ENCODE results near the gene PPIP5K2.

PPIP5K2 gene

GRCh38 chr5:103112910-103113309, 7.2 kb upstream of the PPIP5K2 start:
- 0 out of 2 replicates have a peak, but pooled peaks cover 2% of the 10 kb centered on the region for H3K36me3 ChIP-seq (ENCODE audit: insufficient read depth)
- H3K79me2 ChIP-seq (ENCODE audit: insufficient read depth, low read depth): peaks cover 4% of the 10 kb centered on the region; the same call in 1 of the 2 replicates
- no peak overlapping the region for H3K9ac ChIP-seq
- H3K27me3 ChIP-seq (ENCODE audit: insufficient read depth, low read depth): no peaks in the 10 kb centered on the region
- peaks cover 14% of the 10 kb centered on the region for H3K4me1 ChIP-seq (ENCODE audit: low read depth, poor library complexity, severe bottlenecking)
- no peak for TF ChIP-seq CTCF (conservative IDR thresholded peaks at IDR 0.05; ENCODE audit: low read depth, low read length)
- H3K4me2 ChIP-seq: no peak overlapping the region
- no peak overlapping the region for H3K27ac ChIP-seq
- H4K20me1 ChIP-seq (ENCODE audit: insufficient read depth): no peaks in the 10 kb centered on the region
- H2AFZ ChIP-seq (ENCODE audit: low read depth): no peak overlapping the region
- H3K4me3 ChIP-seq (IDR thresholded peaks at IDR 0.05; ENCODE audit: insufficient read depth, low read depth, low read length): no peak overlapping the region

GRCh38 chr5:103114440-103114839, 5.7 kb upstream of the PPIP5K2 start:
- H3K36me3 ChIP-seq (ENCODE audit: insufficient read depth): 0 out of 2 replicates have a peak, but pooled peaks cover 2% of the 10 kb centered on the region
- H3K79me2 ChIP-seq (ENCODE audit: insufficient read depth, low read depth): peaks cover 12% of the 10 kb centered on the region; the same call in 1 of the 2 replicates
- H3K27me3 ChIP-seq (ENCODE audit: insufficient read depth, low read depth): no peaks in the 10 kb centered on the region
- no peak overlapping the region for H3K4me2 ChIP-seq
- no peak overlapping the region for H3K27ac ChIP-seq
- H4K20me1 ChIP-seq (ENCODE audit: insufficient read depth): no peaks in the 10 kb centered on the region
- H3K4me1 ChIP-seq (ENCODE audit: low read depth, poor library complexity, severe bottlenecking): peaks cover 24% of the 10 kb centered on the region
- no peak overlapping the region for H3K4me3 ChIP-seq (IDR thresholded peaks at IDR 0.05; ENCODE audit: insufficient read depth, low read depth, low read length)
- no peak overlapping the region for H3K9ac ChIP-seq
- TF ChIP-seq CTCF (conservative IDR thresholded peaks at IDR 0.05; ENCODE audit: low read depth, low read length): no peak
- H2AFZ ChIP-seq (ENCODE audit: low read depth): no peak overlapping the region

GRCh38 chr5:103117471-103117991, 2.6 kb upstream of the PPIP5K2 start:
- no peak overlapping the region for H3K4me3 ChIP-seq (IDR thresholded peaks at IDR 0.05; ENCODE audit: insufficient read depth, low read depth, low read length)
- no peak for TF ChIP-seq CTCF (conservative IDR thresholded peaks at IDR 0.05; ENCODE audit: low read depth, low read length)
- peaks cover 35% of the 10 kb centered on the region for H3K79me2 ChIP-seq (ENCODE audit: insufficient read depth, low read depth)
- H3K4me1 ChIP-seq (ENCODE audit: low read depth, poor library complexity, severe bottlenecking): peaks cover 36% of the 10 kb centered on the region
- peak overlapping the region; percentile 100; the same call in 1 of the 2 replicates for H3K27ac ChIP-seq
- no peaks in the 10 kb centered on the region for H4K20me1 ChIP-seq (ENCODE audit: insufficient read depth)
- no peak overlapping the region for H2AFZ ChIP-seq (ENCODE audit: low read depth)
- H3K9ac ChIP-seq: no peak overlapping the region; the same call in 1 of the 2 replicates
- H3K4me2 ChIP-seq: peak overlapping the region; percentile 92
- no peaks in the 10 kb centered on the region for H3K27me3 ChIP-seq (ENCODE audit: insufficient read depth, low read depth)
- no peaks in the 10 kb centered on the region for H3K36me3 ChIP-seq (ENCODE audit: insufficient read depth)

- peak overlapping the region; percentile 92 for H3K4me2 ChIP-seq
- no peaks in the 10 kb centered on the region for H4K20me1 ChIP-seq (ENCODE audit: insufficient read depth)
- no peaks in the 10 kb centered on the region for H3K27me3 ChIP-seq (ENCODE audit: insufficient read depth, low read depth)
- peak overlapping the region; percentile 99 for H3K9ac ChIP-seq
- H2AFZ ChIP-seq (ENCODE audit: low read depth): peak overlapping the region; percentile 80
- peaks cover 48% of the 10 kb centered on the region for H3K79me2 ChIP-seq (ENCODE audit: insufficient read depth, low read depth)
- TF ChIP-seq CTCF (conservative IDR thresholded peaks at IDR 0.05; ENCODE audit: low read depth, low read length): no peak
- no peaks in the 10 kb centered on the region for H3K36me3 ChIP-seq (ENCODE audit: insufficient read depth)
- H3K4me3 ChIP-seq (IDR thresholded peaks at IDR 0.05; ENCODE audit: insufficient read depth, low read depth, low read length): peak overlapping the region; percentile 0
- H3K4me1 ChIP-seq (ENCODE audit: low read depth, poor library complexity, severe bottlenecking): peaks cover 37% of the 10 kb centered on the region
- H3K27ac ChIP-seq: peak overlapping the region; percentile 100
These were observed 884 bp upstream of the PPIP5K2 start for GRCh38 chr5:103119070-103119764.

All from KMS-11 (cell line).